Lower leg skin (tissue), 4 donors: ENCODE data around the gene DGKQ. TPM values are rescaled to one million over a fixed set of nuclear protein-coding genes. Genes with fewer than 3 reads are reported as not detected.

Source experiments
- DNase-seq, 2 donors: peaks; one replicate each; pipeline ENCODE4 v3.0.0-alpha.2; 2019; ENCODE audit warnings: low spot score in 2 of 2
- H3K4me3 ChIP-seq: fragments of 200-600 bp; sonication (generic); 2 replicates; pipeline ENCODE4 v1.5.1; 2017; ENCODE audit warnings: mild to moderate bottlenecking, low read depth; ENCODE audit not compliant: poor library complexity, severe bottlenecking
- CTCF ChIP-seq, 3 donors: fragments of 450-650 bp; IDR thresholded peaks; one replicate each; pipeline ENCODE4 v1.5.1; 2016; ENCODE audit warnings: antibody characterized with exemption in 3 of 3, mild to moderate bottlenecking in 3 of 3, moderate library complexity in 2 of 3
- POLR2A ChIP-seq, 2 donors: fragments of 450-650 bp; IDR thresholded peaks; one replicate each; pipeline ENCODE4 v1.6.1; 2016 to 2017; ENCODE audit warnings: antibody characterized with exemption in 2 of 2, mild to moderate bottlenecking in 1 of 2, moderate library complexity in 1 of 2
- WGBS, 2 donors: methylation state at CpG; one replicate each; pipeline ENCODE4 v1.1.5; 2018; 5-methylcytosine and 5-hydroxymethylcytosine counted together
- intact Hi-C: fragments of 100-400 bp; cut with DNase I; formaldehyde crosslinking; loops from one replicate; pipeline ENCODE4 v1.15.0; 2023; ENCODE audit warnings: low total_unique reads
- total RNA-seq, 4 donors: library from RNA; depleted of rRNA; stranded (reverse); fragments of >200 nt; gene quantifications; one replicate each; pipeline ENCODE4 v1.1.0, GENCODE V29; 2016

The DGKQ gene
- total RNA-seq, 4 donors from 2014 or later: 18.4 to 30.7 (median 22.4) TPM

GRCh38 chr4:1015179-1015578 is 41.8 kb upstream of the DGKQ start:
- 83 to 90% methylated on average over 3 to 7 of the region's 8 CpGs for WGBS, 2 donors

DNA sequence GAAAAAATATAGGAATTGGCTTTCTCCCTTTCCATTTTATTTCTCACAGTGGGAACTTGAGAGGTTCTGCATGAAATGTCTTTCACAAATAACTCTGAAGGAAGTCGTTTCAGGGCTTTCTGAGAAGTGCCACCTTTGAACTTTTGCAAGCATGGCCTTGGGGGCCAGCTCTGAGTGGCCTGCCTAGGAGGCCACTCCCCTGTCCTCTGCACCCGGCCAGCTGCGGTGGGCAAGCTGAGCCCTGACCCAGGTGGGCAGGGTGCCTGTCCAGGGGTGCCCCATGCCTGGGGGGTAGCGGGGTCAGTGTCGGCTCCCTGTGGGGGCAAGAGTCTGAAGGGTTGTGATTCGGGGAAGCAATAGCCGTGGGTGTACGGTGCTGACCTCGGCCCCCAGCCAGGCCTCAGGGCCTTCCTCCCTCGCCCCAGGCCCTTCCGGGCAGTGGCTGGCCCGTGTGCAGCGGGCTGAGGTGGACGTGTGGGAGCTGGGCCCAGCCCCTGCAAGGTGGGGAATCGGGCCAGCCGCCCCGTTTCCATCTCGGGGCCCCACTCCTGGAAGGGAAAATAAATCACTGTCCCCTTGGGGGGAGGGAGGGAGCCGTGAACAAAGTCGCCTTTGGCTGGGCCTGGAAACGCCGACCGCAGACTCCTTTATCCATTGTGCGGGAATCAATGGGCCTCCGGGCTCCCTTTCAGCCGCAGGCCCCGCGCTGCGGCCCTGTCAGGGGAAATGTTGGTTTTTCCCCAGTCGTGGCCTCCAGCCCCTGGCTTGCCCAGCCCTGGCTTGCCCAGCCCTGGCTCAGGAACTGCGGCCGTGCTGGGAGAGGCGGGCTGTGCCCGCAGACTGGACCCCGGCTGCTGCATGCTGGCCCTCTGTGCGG is 41.2 kb upstream of the DGKQ start:
- TF ChIP-seq CTCF (IDR thresholded peaks at IDR 0.05) (no peak), POLR2A (IDR thresholded peaks at IDR 0.05) (no peak)
- no peak for DNase-seq

More at GRCh38 chr4:1015179-1015578, 41.8 kb upstream of the DGKQ start:
- H3K4me3 ChIP-seq: no peak overlapping the region
- TF ChIP-seq CTCF (IDR thresholded peaks at IDR 0.05) (no peak), POLR2A (IDR thresholded peaks at IDR 0.05) (no peak)
- intact Hi-C loops: no loop called here
- DNase-seq: no peak

GRCh38 chr4:1013225-1014073 is 40.1 kb upstream of the DGKQ start:
- intact Hi-C loops: no loop called here
- no peak overlapping the region for H3K4me3 ChIP-seq
- TF ChIP-seq CTCF (IDR thresholded peaks at IDR 0.05): no peak
- no peak for TF ChIP-seq POLR2A (IDR thresholded peaks at IDR 0.05)
- no peak for DNase-seq
- 93 to 94% methylated on average over 28 to 32 of the region's 43 CpGs for WGBS, 2 donors

More for the DNA sequence above, 41.2 kb upstream of the DGKQ start:
- WGBS, 2 donors: 69 to 90% methylated on average over 29 to 36 of the region's 36 CpGs
- no peak overlapping the region for H3K4me3 ChIP-seq
- intact Hi-C loops: no loop called here

- no peak for TF ChIP-seq POLR2A (IDR thresholded peaks at IDR 0.05)
- intact Hi-C loops: no loop called here
- WGBS, 2 donors: 3 to 7% methylated on average over 20 to 29 of the region's 69 CpGs
- no peak overlapping the region for H3K4me3 ChIP-seq
- no peak for DNase-seq
Observed at GRCh38 chr4:1012034-1012739, 38.8 kb upstream of the DGKQ start.

DNA sequence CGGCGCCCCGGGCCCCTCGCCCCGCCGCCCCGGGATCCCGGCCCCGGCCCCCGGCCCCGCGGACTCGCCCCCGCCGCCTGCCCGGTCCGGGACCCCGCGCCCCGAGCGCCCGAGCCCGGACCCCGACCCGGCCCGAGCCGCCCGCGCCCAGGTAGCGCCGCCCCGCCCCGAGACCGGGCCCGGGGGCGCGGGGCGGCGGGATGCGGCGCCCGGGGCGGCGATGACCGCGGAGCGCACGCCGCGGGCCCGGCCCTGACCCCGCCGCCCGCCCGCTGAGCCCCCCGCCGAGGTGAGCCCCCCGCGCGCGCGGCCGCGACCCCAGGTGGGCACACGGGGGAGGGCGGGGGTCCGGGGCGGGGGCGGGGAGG is 38.3 kb upstream of the DGKQ start:
- TF ChIP-seq POLR2A (IDR thresholded peaks at IDR 0.05): no peak
- no peak for TF ChIP-seq CTCF (IDR thresholded peaks at IDR 0.05)
- DNase-seq: no peak
- H3K4me3 ChIP-seq: no peak overlapping the region
- no CpG with 5 or more reads among the region's 69 CpGs for WGBS, 2 donors
- intact Hi-C loops: no loop called here
